ENCODE data around the gene PRELID1.
"Not testable (repeated sequence)": the region's sequence is repeated elsewhere in the genome, so short reads cannot be mapped to it uniquely, and the experiment has no call there.

DNA sequence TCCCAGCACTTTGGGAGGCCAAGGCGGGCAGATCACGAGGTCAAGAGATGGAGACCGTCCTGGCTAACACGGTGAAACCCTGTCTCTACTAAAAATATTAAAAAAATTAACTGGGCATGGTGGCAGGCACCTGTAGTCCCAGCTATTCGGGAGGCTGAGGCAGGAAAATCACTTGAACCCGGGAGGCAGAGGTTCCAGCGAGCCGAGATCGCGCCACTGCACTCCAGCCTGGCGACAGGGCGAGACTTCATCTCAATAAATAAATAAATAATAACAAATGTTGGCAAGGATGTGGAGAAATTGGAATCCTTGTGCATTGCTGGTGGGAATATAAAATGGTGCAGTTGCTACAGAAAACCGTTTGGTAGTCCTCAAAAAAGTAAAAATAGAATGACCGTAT, 39.4 kb downstream of the PRELID1 start:
- TF ChIP-seq, protein P1, sequence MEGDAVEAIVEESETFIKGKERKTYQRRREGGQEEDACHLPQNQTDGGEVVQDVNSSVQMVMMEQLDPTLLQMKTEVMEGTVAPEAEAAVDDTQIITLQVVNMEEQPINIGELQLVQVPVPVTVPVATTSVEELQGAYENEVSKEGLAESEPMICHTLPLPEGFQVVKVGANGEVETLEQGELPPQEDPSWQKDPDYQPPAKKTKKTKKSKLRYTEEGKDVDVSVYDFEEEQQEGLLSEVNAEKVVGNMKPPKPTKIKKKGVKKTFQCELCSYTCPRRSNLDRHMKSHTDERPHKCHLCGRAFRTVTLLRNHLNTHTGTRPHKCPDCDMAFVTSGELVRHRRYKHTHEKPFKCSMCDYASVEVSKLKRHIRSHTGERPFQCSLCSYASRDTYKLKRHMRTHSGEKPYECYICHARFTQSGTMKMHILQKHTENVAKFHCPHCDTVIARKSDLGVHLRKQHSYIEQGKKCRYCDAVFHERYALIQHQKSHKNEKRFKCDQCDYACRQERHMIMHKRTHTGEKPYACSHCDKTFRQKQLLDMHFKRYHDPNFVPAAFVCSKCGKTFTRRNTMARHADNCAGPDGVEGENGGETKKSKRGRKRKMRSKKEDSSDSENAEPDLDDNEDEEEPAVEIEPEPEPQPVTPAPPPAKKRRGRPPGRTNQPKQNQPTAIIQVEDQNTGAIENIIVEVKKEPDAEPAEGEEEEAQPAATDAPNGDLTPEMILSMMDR (IDR thresholded peaks at IDR 0.05; ENCODE audit: low read length) = not testable (repeated sequence)
- TF ChIP-seq EZH2 (optimal IDR thresholded peaks at IDR 0.05; ENCODE audit: low read depth, low read length); EZH2phosphoT487 (IDR thresholded peaks at IDR 0.05; ENCODE audit: low read length): not testable (repeated sequence)

Data from MM.1S (cell line).